Measurements from ENCODE around the gene PROM1. TPM values are rescaled to one million over a fixed set of nuclear protein-coding genes. Genes with fewer than 3 reads are reported as not detected.

PROM1 gene
- total RNA-seq, 1 experiment from 2014 or later, result 196 TPM

GRCh38 chr4:16048619-16049419 lies 35.0 kb downstream of the PROM1 start:
- H3K36me3 ChIP-seq (ENCODE audit: control insufficient read depth, insufficient read depth, low read length), result peaks cover 2% of the 10 kb centered on the region
- H3K4me3 Mint-ChIP-seq (ENCODE audit: unreplicated experiment), result no peak overlapping the region
- H3K4me3 ChIP-seq (ENCODE audit: low read depth, low read length), result no peak overlapping the region
- no peaks in the 10 kb centered on the region for H3K9me3 ChIP-seq
- no TSS peak for BruUV-seq (replicated peaks)
- ChIA-PET CTCF (no interaction called here), POLR2A (no interaction called here)
- peaks cover 49% of the 10 kb centered on the region for H3K36me3 Mint-ChIP-seq (ENCODE audit: insufficient read depth, unreplicated experiment)
- H3K27ac Mint-ChIP-seq (ENCODE audit: unreplicated experiment), result no peak overlapping the region
- intact Hi-C loops (cut with micrococcal nuclease; ENCODE audit: unreplicated experiment), result no loop called here
- H3K4me1 ChIP-seq, result peaks cover 13% of the 10 kb centered on the region
- peaks cover 7% of the 10 kb centered on the region for H3K4me1 Mint-ChIP-seq (ENCODE audit: low read depth, unreplicated experiment)
- H3K9me3 Mint-ChIP-seq (ENCODE audit: unreplicated experiment), result no peaks in the 10 kb centered on the region
- TF ChIP-seq CTCF (IDR thresholded peaks at IDR 0.05; ENCODE audit: insufficient read depth in 1 of 2, low read depth in 1 of 2, low read length in 1 of 2, severe bottlenecking in 1 of 2, unreplicated experiment in 1 of 2), result no peak
- H3K27me3 ChIP-seq (replicated peaks; ENCODE audit: control insufficient read depth, insufficient read depth, low read length), result no peaks in the 10 kb centered on the region
- DNase-seq, result no peak
- no peaks in the 10 kb centered on the region for H3K27me3 Mint-ChIP-seq (ENCODE audit: insufficient read depth, unreplicated experiment)

GRCh38 chr4:16045687-16046086 lies 38.1 kb downstream of the PROM1 start:
- Histone ChIP-seq H3K36me3 (ENCODE audit: control insufficient read depth, insufficient read depth, low read length) (peaks cover 2% of the 10 kb centered on the region), H3K4me3 (ENCODE audit: low read depth, low read length) (no peak overlapping the region), H3K27me3 (replicated peaks; ENCODE audit: control insufficient read depth, insufficient read depth, low read length) (no peaks in the 10 kb centered on the region), H3K9me3 (no peaks in the 10 kb centered on the region), H3K4me1 (peaks cover 13% of the 10 kb centered on the region)
- no peaks in the 10 kb centered on the region for H3K9me3 Mint-ChIP-seq (ENCODE audit: unreplicated experiment)
- TF ChIP-seq CTCF (IDR thresholded peaks at IDR 0.05; ENCODE audit: insufficient read depth in 1 of 2, low read depth in 1 of 2, low read length in 1 of 2, severe bottlenecking in 1 of 2, unreplicated experiment in 1 of 2), result no peak
- H3K4me3 Mint-ChIP-seq (ENCODE audit: unreplicated experiment), result no peak overlapping the region
- ChIA-PET CTCF (interaction anchor here (1.0 kb wide), 1 partner anchor 16 kb away, joined by 3 read pairs; no protein-coding TSS in a partner anchor), POLR2A (no interaction called here)
- intact Hi-C loops (cut with micrococcal nuclease; ENCODE audit: unreplicated experiment), result no loop called here
- DNase-seq, result no peak
- BruUV-seq (replicated peaks), result no TSS peak
- peaks cover 7% of the 10 kb centered on the region for H3K4me1 Mint-ChIP-seq (ENCODE audit: low read depth, unreplicated experiment)
- no peak overlapping the region for H3K27ac Mint-ChIP-seq (ENCODE audit: unreplicated experiment)
- no peaks in the 10 kb centered on the region for H3K27me3 Mint-ChIP-seq (ENCODE audit: insufficient read depth, unreplicated experiment)
- peaks cover 36% of the 10 kb centered on the region for H3K36me3 Mint-ChIP-seq (ENCODE audit: insufficient read depth, unreplicated experiment)

GRCh38 chr4:16043642-16044498 lies 40.0 kb downstream of the PROM1 start:
- Mint-ChIP-seq H3K27me3 (ENCODE audit: insufficient read depth, unreplicated experiment) (no peaks in the 10 kb centered on the region), H3K27ac (ENCODE audit: unreplicated experiment) (no peak overlapping the region), H3K4me1 (ENCODE audit: low read depth, unreplicated experiment) (peaks cover 7% of the 10 kb centered on the region), H3K9me3 (ENCODE audit: unreplicated experiment) (no peaks in the 10 kb centered on the region), H3K4me3 (ENCODE audit: unreplicated experiment) (no peak overlapping the region), H3K36me3 (ENCODE audit: insufficient read depth, unreplicated experiment) (peaks cover 19% of the 10 kb centered on the region)
- BruUV-seq (replicated peaks), result no TSS peak
- CTCF ChIA-PET, result no interaction called here
- no peak for DNase-seq
- TF ChIP-seq CTCF (IDR thresholded peaks at IDR 0.05; ENCODE audit: insufficient read depth in 1 of 2, low read depth in 1 of 2, low read length in 1 of 2, severe bottlenecking in 1 of 2, unreplicated experiment in 1 of 2), result no peak
- Histone ChIP-seq H3K4me3 (ENCODE audit: low read depth, low read length) (no peak overlapping the region), H3K27me3 (replicated peaks; ENCODE audit: control insufficient read depth, insufficient read depth, low read length) (no peaks in the 10 kb centered on the region), H3K9me3 (no peaks in the 10 kb centered on the region), H3K36me3 (ENCODE audit: control insufficient read depth, insufficient read depth, low read length) (no peaks in the 10 kb centered on the region; the same call in 1 of the 2 replicates), H3K4me1 (peaks cover 18% of the 10 kb centered on the region)
- intact Hi-C loops (cut with micrococcal nuclease; ENCODE audit: unreplicated experiment), result no loop called here
- POLR2A ChIA-PET, result no interaction called here
